Prostate gland (tissue), 2 donors: ENCODE data around the gene ALDH1L2.

Source experiments
- POLR2AphosphoS5 ChIP-seq: sonication (generic); formaldehyde crosslinking; IDR thresholded peaks from one replicate; pipeline ENCODE4 v1.6.1; 2017; ENCODE audit warnings: antibody characterized with exemption
- TF ChIP-seq, protein P1 (sequence below), 4 experiments: fragments of 200-600 bp in 2 of 4; fragments of 450-650 bp in 2 of 4; sonication (generic) in 2 of 4; IDR thresholded peaks; 1 replicate in 3 of 4; 2 replicates in 1 of 4; pipeline ENCODE4 v1.5.1; 2016 to 2019; ENCODE audit warnings: antibody characterized with exemption in 4 of 4, mild to moderate bottlenecking in 2 of 4, moderate library complexity in 2 of 4

DNA sequence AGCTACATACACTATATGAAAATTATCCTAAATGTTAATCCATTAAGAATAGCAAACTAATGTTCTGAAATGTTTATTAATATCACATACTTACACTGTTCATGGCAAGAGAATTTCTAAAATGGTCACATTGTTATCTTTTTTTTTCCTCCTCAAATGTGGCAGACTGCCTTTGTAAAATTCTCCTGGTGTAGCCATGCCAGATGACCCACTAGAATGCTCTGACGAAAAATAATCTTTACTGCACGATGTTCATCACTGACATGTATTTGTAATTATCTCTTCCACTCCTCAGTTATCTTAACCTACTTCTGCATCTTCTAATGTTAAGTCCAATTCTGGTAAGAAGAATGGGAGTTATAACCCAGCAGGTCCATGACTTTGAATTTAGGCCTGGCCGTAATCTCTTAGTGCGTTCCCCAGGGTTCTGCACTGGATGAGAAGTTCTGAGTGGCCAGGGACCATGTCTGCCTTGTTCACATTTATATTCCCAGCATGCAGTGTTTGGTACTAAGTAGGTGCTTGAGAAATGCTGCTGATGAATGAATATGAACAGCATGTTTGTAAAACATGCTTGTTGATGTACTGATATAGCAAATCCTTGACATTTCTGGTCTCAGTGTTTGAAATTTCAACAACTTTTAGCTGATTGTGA lies 51.4 kb downstream of the ALDH1L2 start:
- TF ChIP-seq, protein P1, sequence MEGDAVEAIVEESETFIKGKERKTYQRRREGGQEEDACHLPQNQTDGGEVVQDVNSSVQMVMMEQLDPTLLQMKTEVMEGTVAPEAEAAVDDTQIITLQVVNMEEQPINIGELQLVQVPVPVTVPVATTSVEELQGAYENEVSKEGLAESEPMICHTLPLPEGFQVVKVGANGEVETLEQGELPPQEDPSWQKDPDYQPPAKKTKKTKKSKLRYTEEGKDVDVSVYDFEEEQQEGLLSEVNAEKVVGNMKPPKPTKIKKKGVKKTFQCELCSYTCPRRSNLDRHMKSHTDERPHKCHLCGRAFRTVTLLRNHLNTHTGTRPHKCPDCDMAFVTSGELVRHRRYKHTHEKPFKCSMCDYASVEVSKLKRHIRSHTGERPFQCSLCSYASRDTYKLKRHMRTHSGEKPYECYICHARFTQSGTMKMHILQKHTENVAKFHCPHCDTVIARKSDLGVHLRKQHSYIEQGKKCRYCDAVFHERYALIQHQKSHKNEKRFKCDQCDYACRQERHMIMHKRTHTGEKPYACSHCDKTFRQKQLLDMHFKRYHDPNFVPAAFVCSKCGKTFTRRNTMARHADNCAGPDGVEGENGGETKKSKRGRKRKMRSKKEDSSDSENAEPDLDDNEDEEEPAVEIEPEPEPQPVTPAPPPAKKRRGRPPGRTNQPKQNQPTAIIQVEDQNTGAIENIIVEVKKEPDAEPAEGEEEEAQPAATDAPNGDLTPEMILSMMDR (IDR thresholded peaks at IDR 0.05): no peak
- no peak for TF ChIP-seq POLR2AphosphoS5
